GM23338 (cell line): ENCODE data around the gene TGM2. TPM values are rescaled to one million over a fixed set of nuclear protein-coding genes. Genes with fewer than 3 reads are reported as not detected.

ENCODE experiments used
- ATAC-seq: fragments of 200-7000 bp; cut with Tn5 transposase; 3 replicates; pipeline ENCODE4 v1.9.1; 2020
- DNase-seq: peaks from one replicate; pipeline ENCODE4 v3.0.0-alpha.2; 2015; ENCODE audit warnings: low spot score
- H2AFZ ChIP-seq: fragments of 200-600 bp; sonication (generic); 2 replicates; pipeline ENCODE4 v1.8.0; 2016; ENCODE audit warnings: antibody characterized with exemption, mild to moderate bottlenecking, moderate library complexity
- H3F3A ChIP-seq: fragments of 200-600 bp; sonication (generic); replicated peaks from 2 replicates; pipeline ENCODE4 v1.8.0; 2017; ENCODE audit warnings: antibody characterized with exemption, mixed run types, low read depth
- H3K27ac ChIP-seq: fragments of 200-600 bp; sonication (generic); 2 replicates; pipeline ENCODE4 v1.6.1; 2016; ENCODE audit warnings: low read depth
- H3K27me3 ChIP-seq: fragments of 200-600 bp; sonication (generic); 2 replicates; pipeline ENCODE4 v1.8.0; 2016; ENCODE audit warnings: mild to moderate bottlenecking, mixed run types, moderate library complexity; ENCODE audit not compliant: insufficient read depth
- H3K36me3 ChIP-seq: fragments of 200-600 bp; sonication (generic); 2 replicates; pipeline ENCODE4 v1.8.0; 2016; ENCODE audit warnings: mild to moderate bottlenecking; ENCODE audit not compliant: insufficient read depth
- H3K4me1 ChIP-seq: fragments of 200-600 bp; sonication (generic); 2 replicates; pipeline ENCODE4 v1.8.0; 2016; ENCODE audit warnings: mild to moderate bottlenecking, moderate library complexity; ENCODE audit not compliant: insufficient read depth
- H3K4me2 ChIP-seq: fragments of 200-600 bp; sonication (generic); 2 replicates; pipeline ENCODE4 v1.7.1; 2017; ENCODE audit warnings: mixed run types
- H3K4me3 ChIP-seq: fragments of 200-600 bp; sonication (generic); 2 replicates; pipeline ENCODE4 v1.6.1; 2016; ENCODE audit warnings: mixed run types
- H3K79me2 ChIP-seq: fragments of 200-600 bp; sonication (generic); replicated peaks from 2 replicates; pipeline ENCODE4 v1.8.0; 2017; ENCODE audit warnings: mild to moderate bottlenecking; ENCODE audit not compliant: insufficient read depth
- H3K9me2 ChIP-seq: fragments of 200-600 bp; sonication (generic); 2 replicates; pipeline ENCODE4 v1.8.0; 2017; ENCODE audit not compliant: insufficient read depth
- H4K20me1 ChIP-seq: fragments of 200-600 bp; sonication (generic); replicated peaks from 2 replicates; pipeline ENCODE4 v1.8.0; 2017; ENCODE audit warnings: mild to moderate bottlenecking; ENCODE audit not compliant: insufficient read depth
- H3K27ac Mint-ChIP-seq: 2 replicates; pipeline ENCODE4 v1.8.0; 2020; ENCODE audit warnings: inconsistent platforms, mild to moderate bottlenecking, moderate library complexity, mixed read lengths
- H3K27me3 Mint-ChIP-seq: 3 replicates; pipeline ENCODE4 v1.8.0; 2022; ENCODE audit warnings: low read depth, mild to moderate bottlenecking, moderate library complexity, mixed read lengths, inconsistent platforms; ENCODE audit not compliant: insufficient read depth, poor library complexity
- H3K36me3 Mint-ChIP-seq: 3 replicates; pipeline ENCODE4 v1.8.0; 2021; ENCODE audit warnings: low read depth, mild to moderate bottlenecking, inconsistent platforms, moderate library complexity, mixed read lengths
- H3K4me1 Mint-ChIP-seq: 3 replicates; pipeline ENCODE4 v1.8.0; 2020; ENCODE audit warnings: mild to moderate bottlenecking, inconsistent platforms, mixed read lengths
- H3K4me3 Mint-ChIP-seq: 3 replicates; pipeline ENCODE4 v1.8.0; 2021; ENCODE audit warnings: moderate library complexity, mild to moderate bottlenecking, inconsistent platforms, mixed read lengths
- H3K9me3 Mint-ChIP-seq: 3 replicates; pipeline ENCODE4 v1.8.0; 2020; ENCODE audit warnings: moderate library complexity, mild to moderate bottlenecking, inconsistent platforms, mixed read lengths
- CREB1 ChIP-seq: fragments of 250-450 bp; sonication (Bioruptor Pico); IDR thresholded peaks from 2 replicates; pipeline ENCODE4 v1.5.0; 2020; ENCODE audit warnings: low read depth, mild to moderate bottlenecking, moderate library complexity
- CTCF ChIP-seq, 2 experiments: fragments of 200-600 bp in 1 of 2; sonication (generic) in 1 of 2; conservative IDR thresholded peaks; 2 replicates each; pipeline versions ENCODE4 v1.5.1 to v1.6.1; 2016 to 2017; ENCODE audit warnings: antibody characterized with exemption in 2 of 2, low read depth in 2 of 2, mild to moderate bottlenecking in 2 of 2, moderate library complexity in 1 of 2
- ETS1 ChIP-seq: IDR thresholded peaks from 2 replicates; pipeline ENCODE4 v1.6.1; 2016; ENCODE audit warnings: antibody characterized with exemption
- EZH2 ChIP-seq: fragments of 200-600 bp; sonication (generic); IDR thresholded peaks from one replicate; pipeline ENCODE4 v1.8.0; 2017; ENCODE audit warnings: antibody characterized with exemption, mild to moderate bottlenecking, low read depth; ENCODE audit not compliant: unreplicated experiment
- EZH2phosphoT487 ChIP-seq: fragments of 200-600 bp; sonication (generic); IDR thresholded peaks from one replicate; pipeline ENCODE4 v1.8.1; 2018; ENCODE audit warnings: antibody characterized with exemption; ENCODE audit not compliant: unreplicated experiment
- JUNB ChIP-seq: IDR thresholded peaks from one replicate; pipeline ENCODE4 v1.6.1; 2016; ENCODE audit warnings: antibody characterized with exemption; ENCODE audit not compliant: unreplicated experiment
- NANOG ChIP-seq: IDR thresholded peaks from 2 replicates; pipeline ENCODE4 v1.6.1; 2016; ENCODE audit warnings: antibody characterized with exemption, borderline replicate concordance
- POLR2AphosphoS5 ChIP-seq: IDR thresholded peaks from 2 replicates; pipeline ENCODE4 v1.6.1; 2016; ENCODE audit warnings: antibody characterized with exemption, low read depth
- REST ChIP-seq: IDR thresholded peaks from one replicate; pipeline ENCODE4 v1.6.1; 2018; ENCODE audit warnings: antibody characterized with exemption; ENCODE audit not compliant: unreplicated experiment
- STAT1 ChIP-seq: IDR thresholded peaks from one replicate; pipeline ENCODE4 v1.6.1; 2016; ENCODE audit warnings: antibody characterized with exemption; ENCODE audit not compliant: unreplicated experiment
- ZNF331 ChIP-seq: fragments of 250-450 bp; sonication (Bioruptor Pico); IDR thresholded peaks from 2 replicates; pipeline ENCODE4 v1.5.0; 2020; ENCODE audit warnings: low read depth, mild to moderate bottlenecking, moderate library complexity
- ZNF462 ChIP-seq: fragments of 250-450 bp; sonication (Bioruptor Pico); IDR thresholded peaks from 2 replicates; pipeline ENCODE4 v1.5.0; 2020; ENCODE audit warnings: mild to moderate bottlenecking, moderate library complexity
- polyA plus RNA-seq: library from polyadenylated mRNA; unstranded; fragments of >200 nt; fragmentation: Nextera tagmentation; extraction: Ambion mirVana; gene quantifications from 2 replicates; pipeline ENCODE4 v1.2.1, GENCODE V29; 2016
- total RNA-seq: library from RNA; depleted of rRNA; stranded (reverse); fragments of >200 nt; shearing (Covaris generic); gene quantifications from 2 replicates; pipeline ENCODE4 v1.2.3, GENCODE V29; 2014

TGM2 gene
- total and polyA plus RNA-seq, 2 experiments from 2014 or later: 0.45 to 1.0 TPM

- H2AFZ ChIP-seq: no peak overlapping the region; the same call in 1 of the 2 replicates
Observed at GRCh38 chr20:38139977-38140753, 24.9 kb downstream of the TGM2 start.

More at GRCh38 chr20:38139977-38140753, 24.9 kb downstream of the TGM2 start:
- H3K4me3 Mint-ChIP-seq: no peak overlapping the region
- H3K36me3 Mint-ChIP-seq: no peaks in the 10 kb centered on the region
- Histone ChIP-seq H3K4me2 (no peak overlapping the region), H3K9me2 (no peaks in the 10 kb centered on the region), H4K20me1 (no peaks in the 10 kb centered on the region), H3K27me3 (no peaks in the 10 kb centered on the region), H3K4me3 (no peak overlapping the region), H3K79me2 (no peaks in the 10 kb centered on the region), H3K4me1 (peaks cover 5% of the 10 kb centered on the region; the same call in 1 of the 2 replicates), H3K36me3 (no peaks in the 10 kb centered on the region), H3F3A (no peaks in the 10 kb centered on the region), H3K27ac (no peak overlapping the region)
- peaks cover 10% of the 10 kb centered on the region for H3K4me1 Mint-ChIP-seq
- no peak; the same call in 2 of the 3 replicates for ATAC-seq
- DNase-seq: no peak
- no peak overlapping the region for H3K27ac Mint-ChIP-seq
- H3K27me3 Mint-ChIP-seq: peaks cover 10% of the 10 kb centered on the region
- TF ChIP-seq EZH2 (no peak), STAT1 (no peak), JUNB (no peak), REST (no peak), CREB1 (no peak), NANOG (no peak), ZNF462 (no peak), CTCF (conservative IDR thresholded peaks at IDR 0.05; ENCODE audit: low read depth in 2 of 2) (no peak), POLR2AphosphoS5 (no peak), ETS1 (no peak), EZH2phosphoT487 (no peak), ZNF331 (CRISPR knock-in tag) (no peak)
- H3K9me3 Mint-ChIP-seq: no peaks in the 10 kb centered on the region
